LNCaP clone FGC (cell line): Measurements from ENCODE around the gene TOMM20.
"Not testable (repeated sequence)": the region's sequence is repeated elsewhere in the genome, so short reads cannot be mapped to it uniquely, and the experiment has no call there.

Experiments used
- DNase-seq: peaks from one replicate; pipeline ENCODE4 v3.0.0-alpha.2; 2011; ENCODE audit warnings: low read depth
- H3K4me3 ChIP-seq: 2 replicates; pipeline ENCODE4 v1.5.1; 2011; ENCODE audit warnings: mild to moderate bottlenecking, low read depth, low read length, control low read depth
- TF ChIP-seq, protein P1 (sequence below): IDR thresholded peaks from 2 replicates; pipeline ENCODE4 v1.5.1; 2012; ENCODE audit warnings: mild to moderate bottlenecking; ENCODE audit not compliant: control insufficient read depth, insufficient read depth; ENCODE audit errors: extremely low read depth

TOMM20 gene

DNA sequence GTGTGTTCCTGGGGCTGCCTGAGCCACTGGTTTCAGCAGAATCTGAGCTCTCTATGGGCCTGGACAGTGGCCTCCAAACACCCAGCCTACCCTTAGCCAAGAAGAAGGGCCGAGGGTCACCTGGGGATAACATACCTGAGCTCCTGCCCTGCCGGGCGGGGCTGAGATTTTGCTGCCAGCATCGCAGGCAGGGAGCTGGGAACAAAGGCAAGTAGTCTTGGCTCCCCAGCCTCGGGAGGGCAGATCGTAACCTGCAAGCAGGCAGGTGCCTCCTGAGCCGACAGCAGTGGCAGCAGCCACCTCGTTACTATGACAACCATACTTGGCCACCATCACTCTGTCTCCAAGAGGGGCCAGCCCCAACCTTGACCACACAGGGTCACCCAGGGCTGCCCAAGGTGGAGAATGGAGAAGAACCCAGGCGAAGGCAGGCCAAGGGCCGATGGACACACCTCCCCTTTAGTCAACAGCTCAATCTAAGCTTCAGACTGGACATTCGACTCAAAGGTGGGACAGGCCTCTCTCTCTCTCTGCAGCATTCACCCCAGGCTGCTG is 54.6 kb downstream of the TOMM20 start:
- DNase-seq: peak; percentile 58
- TF ChIP-seq, protein P1, sequence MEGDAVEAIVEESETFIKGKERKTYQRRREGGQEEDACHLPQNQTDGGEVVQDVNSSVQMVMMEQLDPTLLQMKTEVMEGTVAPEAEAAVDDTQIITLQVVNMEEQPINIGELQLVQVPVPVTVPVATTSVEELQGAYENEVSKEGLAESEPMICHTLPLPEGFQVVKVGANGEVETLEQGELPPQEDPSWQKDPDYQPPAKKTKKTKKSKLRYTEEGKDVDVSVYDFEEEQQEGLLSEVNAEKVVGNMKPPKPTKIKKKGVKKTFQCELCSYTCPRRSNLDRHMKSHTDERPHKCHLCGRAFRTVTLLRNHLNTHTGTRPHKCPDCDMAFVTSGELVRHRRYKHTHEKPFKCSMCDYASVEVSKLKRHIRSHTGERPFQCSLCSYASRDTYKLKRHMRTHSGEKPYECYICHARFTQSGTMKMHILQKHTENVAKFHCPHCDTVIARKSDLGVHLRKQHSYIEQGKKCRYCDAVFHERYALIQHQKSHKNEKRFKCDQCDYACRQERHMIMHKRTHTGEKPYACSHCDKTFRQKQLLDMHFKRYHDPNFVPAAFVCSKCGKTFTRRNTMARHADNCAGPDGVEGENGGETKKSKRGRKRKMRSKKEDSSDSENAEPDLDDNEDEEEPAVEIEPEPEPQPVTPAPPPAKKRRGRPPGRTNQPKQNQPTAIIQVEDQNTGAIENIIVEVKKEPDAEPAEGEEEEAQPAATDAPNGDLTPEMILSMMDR: no peak
- H3K4me3 ChIP-seq: no peak overlapping the region

GRCh38 chr1:235073331-235073967 is 55.2 kb downstream of the TOMM20 start:
- TF ChIP-seq, protein P1: no peak
- DNase-seq: peak; percentile 87
- H3K4me3 ChIP-seq: no peak overlapping the region

- H3K4me3 ChIP-seq, DNase-seq: not testable (repeated sequence)
Observed at GRCh38 chr1:235072577-235072976, 56.1 kb downstream of the TOMM20 start.

DNA sequence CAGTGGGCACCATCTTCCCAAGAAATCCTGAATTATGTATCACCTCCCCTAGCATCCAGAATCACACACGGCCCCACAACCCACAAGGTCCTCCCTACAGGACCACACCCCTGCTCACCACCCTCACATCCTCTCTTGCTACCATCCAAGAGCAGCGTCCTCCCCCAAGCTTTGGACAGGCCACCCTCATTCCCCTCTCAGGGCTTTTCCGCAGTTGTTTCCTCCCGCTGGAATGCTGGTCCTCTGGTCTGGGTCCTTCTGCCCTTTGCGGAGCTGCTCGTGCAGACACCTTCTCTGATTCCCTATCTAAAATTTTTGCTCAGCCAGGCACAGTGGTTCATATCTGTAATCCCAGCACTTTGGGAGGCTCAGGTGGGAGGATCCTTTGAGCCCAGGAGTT is 56.5 kb downstream of the TOMM20 start:
- no peak for DNase-seq
- no peak overlapping the region for H3K4me3 ChIP-seq
- TF ChIP-seq, protein P1: no peak

GRCh38 chr1:235070819-235071218 is 57.8 kb downstream of the TOMM20 start:
- H3K4me3 ChIP-seq: no peak overlapping the region
- DNase-seq: no peak
- TF ChIP-seq, protein P1: no peak

GRCh38 chr1:235069577-235070563 is 58.8 kb downstream of the TOMM20 start:
- DNase-seq: no peak
- TF ChIP-seq, protein P1: no peak
- no peak overlapping the region for H3K4me3 ChIP-seq

DNA sequence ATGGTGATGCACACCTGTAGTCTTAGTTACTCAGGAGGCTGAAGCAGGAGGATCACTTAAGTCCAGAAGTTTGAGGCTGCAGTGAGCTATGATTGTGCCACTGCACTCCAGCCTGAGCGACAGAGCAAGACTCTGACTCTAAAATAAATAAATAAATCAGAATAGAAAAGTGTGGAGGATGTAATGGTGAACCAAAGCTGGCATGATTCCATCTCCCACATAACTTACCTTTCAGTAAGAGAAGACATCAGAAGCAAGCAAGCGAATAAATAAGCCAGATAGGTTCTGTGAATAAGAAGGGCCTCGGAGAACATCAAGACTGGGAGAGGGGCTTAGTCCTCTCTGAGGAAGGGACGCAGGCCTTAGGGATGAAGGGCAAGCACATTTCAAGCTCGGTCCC is 59.5 kb downstream of the TOMM20 start:
- no peak overlapping the region for H3K4me3 ChIP-seq
- TF ChIP-seq, protein P1: no peak
- DNase-seq: no peak
